ENCODE data around the gene SNX1.
"Not testable (repeated sequence)": the region's sequence is repeated elsewhere in the genome, so short reads cannot be mapped to it uniquely, and the experiment has no call there.

The SNX1 gene

DNA sequence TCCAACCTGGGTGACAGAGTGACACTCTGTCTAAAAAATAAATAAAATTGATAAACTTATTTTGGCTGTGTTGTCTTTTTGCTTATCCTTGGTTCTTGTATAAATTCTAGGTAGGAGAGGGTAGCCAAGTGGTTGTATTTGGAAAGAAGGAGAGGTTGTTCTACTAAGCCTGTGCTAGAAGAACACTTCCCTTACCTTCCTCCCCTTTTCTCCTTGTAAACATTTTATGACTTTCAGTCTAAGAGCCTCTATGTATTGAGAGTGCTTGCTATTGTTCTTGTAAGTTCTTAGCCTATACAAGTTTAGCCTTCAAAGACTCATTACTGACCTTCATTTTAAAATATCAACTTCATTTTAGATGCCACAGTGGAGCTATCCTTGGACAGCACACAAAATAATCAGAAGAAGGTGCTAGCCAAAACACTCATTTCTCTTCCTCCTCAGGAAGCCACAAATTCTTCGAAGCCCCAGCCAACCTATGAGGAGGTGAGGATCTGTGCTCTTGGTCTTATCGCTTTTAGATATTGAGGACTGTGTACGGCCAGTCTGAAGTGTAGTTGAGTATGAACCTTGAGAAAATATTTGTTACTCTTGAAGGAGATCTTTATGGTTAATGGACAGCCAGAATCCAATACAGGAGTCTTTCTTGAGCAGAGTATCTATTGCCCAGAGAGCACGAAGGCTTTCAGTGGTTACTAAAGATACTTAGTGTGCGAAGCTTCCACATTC is 22.1 kb downstream of the SNX1 start:
- DNase-seq (ENCODE audit: low spot score) = no peak

DNA sequence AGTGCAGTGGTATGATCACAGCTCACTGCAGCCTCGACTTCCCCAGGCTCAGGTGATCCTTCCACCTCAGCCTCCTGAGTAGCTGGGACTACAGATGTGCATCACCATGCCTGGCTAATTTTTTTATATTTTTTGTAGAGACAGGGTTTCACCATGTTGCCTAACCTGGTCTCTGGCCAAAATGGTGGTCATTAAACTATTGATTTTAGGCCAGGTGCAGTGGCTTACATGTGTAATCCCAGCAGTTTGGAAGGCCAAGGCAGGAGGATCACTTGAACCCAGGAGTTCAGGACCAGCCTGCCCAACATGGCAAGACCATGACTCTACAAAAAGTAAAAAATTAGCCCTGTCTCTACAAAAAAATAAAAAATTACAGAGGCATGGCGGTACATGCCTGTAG is 24.5 kb downstream of the SNX1 start:
- DNase-seq (ENCODE audit: low spot score) = not testable (repeated sequence)

DNA sequence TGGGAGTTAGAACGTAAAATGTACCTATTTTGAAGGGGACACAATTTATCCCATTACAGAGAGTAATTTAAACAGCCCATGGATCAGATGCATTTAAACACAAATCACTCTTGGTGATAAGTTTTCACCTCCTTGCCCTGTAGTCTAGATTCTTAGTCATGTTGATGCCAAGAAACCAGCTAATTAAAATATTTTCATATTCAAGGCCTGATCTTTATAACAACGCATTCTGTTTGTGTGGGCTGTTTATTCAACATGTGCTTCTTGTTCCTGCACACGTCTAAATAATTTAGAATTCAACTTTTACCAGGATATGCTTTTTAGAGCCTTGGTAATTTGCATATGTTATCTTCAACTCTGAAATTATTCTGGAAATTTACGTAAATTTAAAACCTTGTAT is 25.8 kb downstream of the SNX1 start:
- no peak for DNase-seq (ENCODE audit: low spot score)

DNA sequence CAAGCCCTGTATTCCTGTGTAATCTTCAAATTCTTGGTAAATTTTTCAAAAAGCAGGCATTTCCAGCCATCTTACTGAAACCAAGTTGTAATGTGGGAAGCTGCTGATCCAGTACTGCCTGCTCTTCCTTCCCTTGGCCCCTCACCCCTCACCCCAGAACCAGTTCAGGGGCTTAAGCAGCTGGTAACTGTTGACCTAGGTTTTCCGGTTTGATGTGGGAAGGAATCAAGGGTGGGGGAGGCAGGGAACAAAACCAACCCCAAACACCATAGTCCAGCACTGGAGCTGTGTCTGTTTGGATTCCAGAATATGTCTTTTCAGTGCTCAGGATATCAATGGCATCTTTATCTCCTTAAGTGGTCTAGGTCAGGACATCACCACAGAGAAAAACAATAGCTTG is 26.7 kb downstream of the SNX1 start:
- DNase-seq (ENCODE audit: low spot score) = peak; percentile 48

DNA sequence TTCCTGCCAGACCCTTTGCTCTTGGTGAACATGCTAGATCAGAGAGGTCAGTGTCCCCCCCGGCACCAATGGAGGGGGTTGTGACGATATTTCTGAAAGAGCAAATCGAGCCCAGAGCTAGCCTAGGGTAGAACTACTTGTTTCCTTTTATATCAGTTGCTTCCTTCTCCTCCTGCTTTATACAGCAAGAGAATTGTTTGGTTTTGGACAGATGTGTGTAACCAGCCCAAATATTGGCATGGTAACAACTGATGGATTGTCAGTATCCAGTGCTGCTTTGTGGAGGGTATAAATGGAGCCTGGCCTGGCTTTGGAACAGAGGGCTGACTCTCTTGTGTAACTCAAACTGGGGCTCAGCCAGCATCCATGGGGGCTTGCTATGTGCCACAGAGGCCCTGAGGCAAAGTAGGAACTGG is 27.2 kb downstream of the SNX1 start:
- peak; percentile 96 for DNase-seq (ENCODE audit: low spot score)

DNA sequence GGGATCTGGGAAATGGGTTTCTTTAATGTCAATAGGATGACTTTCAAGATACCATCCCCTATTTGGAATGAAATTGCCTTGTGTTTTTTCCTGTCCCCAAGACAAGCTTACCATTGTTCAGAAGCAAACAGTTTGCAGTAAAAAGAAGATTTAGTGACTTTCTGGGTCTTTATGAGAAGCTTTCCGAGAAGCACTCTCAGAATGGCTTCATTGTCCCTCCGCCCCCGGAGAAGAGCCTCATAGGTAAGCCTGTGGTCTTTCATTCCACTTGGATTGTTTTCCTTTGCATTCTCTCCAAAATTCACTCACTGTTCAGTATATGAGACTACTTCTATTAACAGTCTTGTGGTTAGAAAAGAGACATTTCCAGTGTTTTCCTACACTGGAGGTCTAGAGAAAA is 30.2 kb downstream of the SNX1 start:
- no peak for DNase-seq (ENCODE audit: low spot score)

DNA sequence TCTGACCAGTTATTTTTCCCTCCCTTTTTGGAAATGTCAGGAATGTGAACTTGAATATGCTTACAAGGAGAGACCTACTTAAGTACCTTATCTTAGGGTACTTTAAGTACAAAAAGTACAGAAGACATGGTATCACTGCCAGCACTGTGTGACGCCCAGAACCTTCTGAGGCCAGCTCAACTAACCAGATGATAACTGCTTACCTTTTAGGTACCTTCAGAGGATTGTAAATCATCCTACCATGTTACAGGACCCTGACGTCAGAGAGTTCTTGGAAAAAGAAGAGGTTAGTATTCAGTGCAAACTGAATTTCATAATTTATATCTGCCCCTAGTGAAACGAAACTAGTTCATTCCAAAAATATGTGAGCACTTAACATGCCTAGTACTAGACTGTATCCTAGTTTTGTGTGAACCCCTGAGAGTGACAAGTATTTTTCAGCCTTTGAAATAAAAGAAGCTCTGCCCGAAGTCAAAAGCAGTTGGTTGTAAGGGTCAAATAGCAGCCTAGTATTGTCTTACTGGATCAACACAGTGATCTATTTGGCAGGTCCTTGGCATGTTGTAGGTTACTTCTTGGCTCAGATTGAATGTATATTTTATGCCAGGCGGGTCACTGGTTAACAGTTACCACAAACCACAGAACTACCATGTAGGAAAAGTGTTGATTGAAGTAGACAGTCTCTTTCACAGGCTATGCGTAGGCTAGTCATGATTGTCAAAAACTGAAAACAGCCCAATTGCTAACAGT is 31.9 kb downstream of the SNX1 start:
- no peak for DNase-seq (ENCODE audit: low spot score)

DNA sequence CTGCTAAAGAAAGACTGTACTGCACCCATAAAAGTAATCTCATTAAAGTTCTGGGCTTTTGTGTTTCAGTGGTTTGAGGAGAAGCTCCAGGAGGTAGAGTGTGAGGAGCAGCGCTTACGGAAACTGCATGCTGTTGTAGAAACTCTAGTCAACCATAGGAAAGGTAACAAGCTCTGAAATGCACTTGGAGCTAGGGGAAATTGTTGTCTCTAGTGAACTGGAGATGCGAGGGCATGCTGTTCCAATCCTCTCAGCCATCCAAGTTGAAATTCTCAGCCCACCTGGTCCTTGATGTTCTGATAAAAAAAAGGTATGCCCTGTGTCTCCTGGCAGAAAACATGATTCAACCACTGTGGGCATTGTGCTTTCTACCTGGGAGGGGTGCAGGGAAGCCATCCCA is 34.4 kb downstream of the SNX1 start:
- no peak for DNase-seq (ENCODE audit: low spot score)

DNA sequence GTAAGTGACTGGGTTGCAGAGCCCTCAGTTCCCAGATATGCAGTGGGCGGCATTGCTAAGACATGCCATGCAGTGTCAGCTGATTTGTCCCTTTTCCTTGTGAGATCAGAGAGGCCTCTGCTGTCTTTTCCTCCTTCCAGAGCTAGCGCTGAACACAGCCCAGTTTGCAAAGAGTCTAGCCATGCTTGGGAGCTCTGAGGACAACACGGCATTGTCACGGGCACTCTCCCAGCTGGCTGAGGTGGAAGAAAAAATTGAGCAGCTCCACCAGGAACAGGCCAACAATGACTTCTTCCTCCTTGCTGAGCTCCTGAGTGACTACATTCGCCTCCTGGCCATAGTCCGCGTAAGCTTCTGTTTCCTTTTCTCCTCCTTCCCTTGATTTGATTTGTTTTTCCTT is 35.8 kb downstream of the SNX1 start:
- peak; percentile 64 for DNase-seq (ENCODE audit: low spot score)

DNA sequence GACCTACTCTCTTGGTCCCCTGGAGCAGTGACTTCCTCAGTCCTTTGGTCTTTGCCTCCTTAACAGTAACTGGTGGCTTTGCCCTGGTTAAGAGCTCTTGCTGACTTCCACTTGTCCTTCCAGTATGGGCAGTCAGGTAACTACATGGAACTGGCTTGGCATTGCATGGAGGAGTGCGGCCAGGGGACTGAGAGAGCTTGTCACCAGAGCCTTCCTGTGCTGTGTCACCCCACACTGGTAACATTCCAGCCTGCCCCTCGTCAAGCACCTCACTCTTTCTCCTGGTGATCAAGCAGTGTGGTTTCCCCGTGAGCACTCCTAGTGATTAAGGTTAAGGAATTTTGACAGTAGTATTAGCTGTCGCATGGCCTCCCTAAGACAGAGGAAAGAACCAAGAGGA is 36.4 kb downstream of the SNX1 start:
- no peak for DNase-seq (ENCODE audit: low spot score)

DNA sequence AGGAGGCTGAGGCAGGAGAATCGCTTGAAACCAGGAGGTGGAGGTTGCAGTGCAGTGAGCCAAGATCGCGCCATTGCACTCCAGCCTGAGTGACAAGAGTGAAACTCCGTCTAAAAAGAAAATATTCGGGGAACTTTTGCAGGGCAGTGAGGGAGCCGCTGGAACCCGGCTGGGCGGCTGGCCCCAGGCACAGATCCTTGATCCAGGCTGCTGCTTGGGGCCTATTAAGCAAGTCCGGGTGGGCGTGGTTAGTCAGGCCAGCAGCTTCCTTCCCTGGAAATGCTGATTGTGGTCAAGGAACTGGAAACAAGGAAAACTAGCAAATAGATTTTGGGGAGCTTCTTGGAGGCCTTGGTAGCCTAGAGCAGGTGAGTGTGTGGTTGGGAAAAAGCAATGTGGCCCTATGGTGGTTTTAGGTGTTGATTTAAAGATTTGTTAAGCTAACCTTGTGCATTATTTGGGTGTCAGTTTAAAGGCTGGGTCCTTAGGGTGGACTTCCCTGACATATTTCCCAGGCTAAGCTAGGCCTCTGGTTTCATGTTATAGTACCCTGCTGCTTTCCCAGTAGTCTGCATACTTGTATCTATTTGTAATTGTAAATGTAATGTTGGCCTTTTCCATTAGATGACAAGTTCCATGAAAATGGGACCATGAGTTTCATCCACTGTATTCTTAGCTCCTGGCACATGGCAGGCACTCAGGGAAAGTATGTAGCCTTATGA is 38.0 kb downstream of the SNX1 start:
- DNase-seq (ENCODE audit: low spot score) = no peak

DNA sequence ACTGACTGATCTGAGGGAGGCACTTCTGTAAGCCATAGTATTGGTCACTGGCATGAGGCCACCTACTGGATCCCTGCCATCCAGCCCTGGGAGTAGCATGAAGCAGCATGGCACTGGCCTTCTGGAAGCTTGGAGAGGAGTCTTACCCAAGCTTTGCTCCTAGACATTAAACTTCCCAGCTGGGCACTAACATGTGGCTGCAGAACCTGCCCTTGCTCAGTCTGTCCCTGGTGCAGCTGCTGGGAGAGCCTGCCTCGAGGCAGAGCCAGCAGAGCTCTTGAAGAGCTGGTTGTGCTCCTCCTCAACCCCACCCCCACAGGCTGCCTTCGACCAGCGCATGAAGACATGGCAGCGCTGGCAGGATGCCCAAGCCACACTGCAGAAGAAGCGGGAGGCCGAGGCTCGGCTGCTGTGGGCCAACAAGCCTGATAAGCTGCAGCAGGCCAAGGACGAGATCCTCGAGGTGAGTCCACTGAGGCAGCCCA is 38.6 kb downstream of the SNX1 start:
- DNase-seq (ENCODE audit: low spot score) = peak; percentile 86

DNA sequence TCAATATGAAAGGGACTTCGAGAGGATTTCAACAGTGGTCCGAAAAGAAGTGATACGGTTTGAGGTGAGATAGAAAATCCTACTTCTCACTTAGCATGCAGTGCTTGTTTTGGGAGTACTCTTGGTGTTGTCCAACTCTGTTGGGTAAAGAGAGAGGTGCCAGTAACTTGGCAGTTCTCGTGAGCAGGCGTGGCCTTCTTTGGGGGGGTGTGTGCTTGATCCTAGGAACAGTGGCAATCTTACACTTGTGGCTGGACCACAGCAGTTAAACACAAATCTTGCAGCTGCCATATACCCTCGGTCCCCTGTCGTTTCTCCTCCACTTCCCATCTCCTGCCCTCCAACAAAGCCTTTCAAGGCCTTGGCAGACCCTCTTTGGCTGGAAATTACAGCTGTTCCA is 40.6 kb downstream of the SNX1 start:
- DNase-seq (ENCODE audit: low spot score) = no peak

DNA sequence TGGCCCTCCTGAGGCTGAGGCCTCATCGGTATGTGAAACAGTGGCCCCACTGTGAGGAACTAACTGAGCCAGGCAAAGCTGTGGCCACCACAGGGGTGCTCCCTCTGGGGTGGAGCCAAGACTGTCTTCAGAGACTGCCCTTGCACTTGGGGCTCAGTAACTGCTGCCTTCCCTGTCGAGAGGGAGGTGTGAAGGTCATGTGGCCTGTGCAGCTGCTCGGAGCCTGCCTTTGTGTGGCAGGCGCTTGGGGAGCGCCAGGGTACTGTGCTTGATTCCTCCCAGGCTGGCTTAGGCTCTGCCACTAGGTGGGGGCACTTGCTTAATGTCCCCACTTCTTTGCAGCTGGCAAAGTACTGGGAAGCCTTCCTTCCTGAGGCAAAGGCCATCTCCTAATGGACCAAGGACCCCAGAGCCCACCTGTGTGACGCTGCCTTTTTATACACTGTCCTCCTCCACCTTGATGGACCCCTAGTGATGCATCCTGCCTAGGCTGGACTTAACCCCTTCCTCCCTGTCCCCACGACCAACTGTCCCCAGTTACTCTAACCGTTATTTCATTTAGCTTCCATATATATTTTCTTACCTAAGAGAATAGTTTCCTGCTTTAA is 41.5 kb downstream of the SNX1 start:
- peak; percentile 83 for DNase-seq (ENCODE audit: low spot score)

DNA sequence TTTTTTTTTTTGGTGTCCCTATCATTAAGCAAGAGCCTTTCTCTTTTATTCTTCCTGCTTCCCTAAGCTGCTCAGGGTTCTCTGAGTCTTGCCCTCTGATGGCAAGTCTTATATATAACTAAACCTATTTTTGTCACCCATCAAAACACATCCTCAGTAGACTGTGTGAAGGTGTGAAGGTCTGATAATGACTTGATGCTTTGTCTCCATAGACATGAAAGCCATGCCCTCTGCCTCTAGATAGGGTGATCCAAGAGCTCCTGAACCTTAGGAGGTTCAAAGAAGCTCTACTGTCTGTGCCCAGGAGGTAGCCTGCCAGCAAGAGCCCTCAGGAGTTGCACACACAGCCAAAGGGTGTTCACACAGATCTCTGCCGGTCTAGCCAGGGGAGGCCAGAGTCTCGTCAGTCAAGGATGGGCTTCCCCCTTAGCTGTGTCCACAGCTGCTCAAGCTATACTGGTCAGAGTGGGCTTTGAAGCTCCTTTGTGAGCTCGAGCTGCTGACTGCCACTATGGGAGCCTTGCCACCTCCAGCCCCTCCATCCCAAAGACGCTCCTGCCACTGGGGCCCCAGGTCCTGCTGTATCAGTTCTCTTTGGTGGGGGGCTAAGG is 42.7 kb downstream of the SNX1 start:
- no peak for DNase-seq (ENCODE audit: low spot score)

DNA sequence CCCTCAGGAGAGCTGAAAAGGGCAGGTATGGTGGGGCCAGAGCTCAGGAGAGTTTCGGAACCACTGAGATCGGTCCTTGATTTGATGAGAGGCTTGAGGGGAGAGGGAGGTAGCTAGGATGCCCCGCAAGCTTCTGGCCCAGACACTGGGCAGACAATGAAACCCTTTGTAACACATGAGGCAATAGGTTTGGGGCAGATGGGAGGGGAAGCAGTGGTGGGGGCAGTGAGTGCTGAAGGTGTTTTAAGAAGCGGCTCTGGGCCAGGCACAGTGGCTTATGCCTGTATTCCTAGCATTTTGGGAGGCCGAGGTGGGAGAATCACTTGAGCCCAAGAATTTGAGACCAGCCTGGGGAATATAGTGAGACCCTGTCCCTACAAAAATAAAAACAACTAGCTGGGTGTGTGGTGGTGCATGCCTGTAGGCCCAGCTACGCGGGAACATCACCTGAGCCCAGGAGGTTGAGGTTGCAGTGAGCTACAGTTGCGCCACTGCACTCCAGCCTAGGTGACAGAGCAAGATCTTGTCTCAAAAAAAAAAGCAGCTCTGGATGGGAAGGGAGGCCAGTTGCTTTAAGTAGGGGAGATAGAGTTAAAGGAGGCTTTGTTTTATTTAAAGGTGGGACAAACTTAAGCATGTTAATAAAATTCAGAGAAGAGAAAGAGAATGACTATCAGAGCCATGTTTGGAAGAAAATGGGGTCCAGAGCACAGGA is 46.2 kb downstream of the SNX1 start:
- DNase-seq (ENCODE audit: low spot score) = no peak

DNA sequence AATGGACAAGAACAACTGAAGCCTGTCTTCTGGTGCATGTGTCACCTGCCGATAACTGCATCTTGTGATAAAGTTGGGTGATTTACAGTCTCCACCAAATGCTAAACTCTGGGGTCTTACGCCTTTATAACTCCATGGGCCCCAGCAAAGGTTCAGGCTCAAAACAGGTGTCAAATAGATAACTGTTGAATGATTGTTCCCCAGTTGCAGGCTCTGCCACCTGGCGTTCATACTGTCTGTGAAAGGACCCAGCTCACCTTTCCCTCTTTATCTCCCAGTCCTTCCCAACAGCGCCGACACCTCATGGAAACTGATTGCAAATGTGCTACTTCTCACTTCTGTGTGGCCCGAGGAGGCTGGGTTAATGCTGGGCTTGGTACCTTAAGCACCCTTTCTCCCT is 47.5 kb downstream of the SNX1 start:
- DNase-seq (ENCODE audit: low spot score) = no peak

DNA sequence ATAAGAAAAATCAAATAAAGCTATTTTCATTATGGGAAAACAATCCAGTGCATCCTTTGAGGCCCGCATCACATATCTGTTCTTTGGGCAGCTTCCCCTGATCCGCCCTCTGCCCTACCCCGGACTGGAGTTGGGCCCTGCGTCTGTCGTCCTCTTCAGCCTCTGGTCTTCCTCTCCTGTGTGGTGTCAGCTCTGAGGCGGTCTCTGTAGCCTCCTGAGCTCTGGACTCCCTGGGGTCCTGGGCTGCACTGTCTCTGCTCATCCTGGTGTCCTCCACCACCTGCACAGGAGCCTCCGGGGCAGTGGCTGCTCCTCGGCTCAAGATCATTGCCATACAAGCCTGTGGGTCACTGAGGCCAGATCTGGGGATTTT is 48.4 kb downstream of the SNX1 start:
- no peak for DNase-seq (ENCODE audit: low spot score)

DNA sequence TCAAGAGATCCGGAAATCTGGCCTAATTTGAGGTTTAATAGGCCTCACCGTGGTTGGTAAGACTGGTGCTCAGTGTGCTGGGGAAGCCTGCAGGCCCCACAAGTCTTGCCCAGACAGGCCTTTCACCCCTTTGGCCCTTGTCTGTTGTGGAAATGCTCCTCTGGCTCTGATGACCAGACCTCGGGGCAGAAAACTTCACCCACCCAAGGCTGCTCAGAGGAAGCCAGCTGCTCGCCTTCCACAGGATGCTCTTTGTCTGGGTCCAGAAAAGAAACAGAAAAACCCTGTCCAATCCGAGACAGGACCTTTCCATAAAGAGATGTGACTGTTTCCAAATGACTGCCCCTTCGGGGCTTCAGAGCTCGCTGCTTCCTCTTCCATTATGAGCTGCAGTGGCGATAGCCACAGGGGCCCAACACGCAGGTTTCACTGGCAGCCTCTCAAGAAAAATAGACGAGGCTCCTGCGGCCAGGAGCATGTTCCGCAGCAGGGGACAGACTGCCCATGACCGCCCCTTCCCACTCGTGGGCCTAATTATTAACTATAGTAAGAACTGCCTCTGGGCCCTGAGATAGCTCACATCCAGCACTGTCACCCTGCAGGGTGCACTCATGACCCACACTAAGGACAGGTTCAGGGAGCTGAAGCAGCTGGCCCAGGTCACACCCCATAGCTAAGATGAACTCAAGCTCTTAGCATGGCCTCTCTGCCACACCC is 48.9 kb downstream of the SNX1 start:
- no peak for DNase-seq (ENCODE audit: low spot score)

DNA sequence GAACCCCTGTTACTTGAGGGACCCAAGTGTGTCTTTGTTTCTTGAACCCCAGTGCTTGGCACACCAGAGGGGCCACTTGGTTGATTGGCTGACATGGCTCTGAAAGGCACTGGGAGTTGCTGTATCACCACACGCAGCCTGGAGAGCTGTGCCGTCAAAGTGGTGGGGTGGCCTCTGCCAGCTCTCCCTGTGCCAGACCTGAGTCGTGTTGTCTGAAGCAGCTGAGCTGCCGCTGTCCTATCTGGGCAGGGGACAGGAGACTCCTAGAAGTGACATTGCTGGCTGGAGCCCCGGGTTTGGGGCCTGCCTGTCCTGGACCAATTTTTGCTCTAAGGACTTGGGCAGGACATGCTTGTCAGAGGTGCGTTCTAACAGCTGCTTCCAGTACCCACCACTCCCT is 50.3 kb downstream of the SNX1 start:
- DNase-seq (ENCODE audit: low spot score) = no peak

DNA sequence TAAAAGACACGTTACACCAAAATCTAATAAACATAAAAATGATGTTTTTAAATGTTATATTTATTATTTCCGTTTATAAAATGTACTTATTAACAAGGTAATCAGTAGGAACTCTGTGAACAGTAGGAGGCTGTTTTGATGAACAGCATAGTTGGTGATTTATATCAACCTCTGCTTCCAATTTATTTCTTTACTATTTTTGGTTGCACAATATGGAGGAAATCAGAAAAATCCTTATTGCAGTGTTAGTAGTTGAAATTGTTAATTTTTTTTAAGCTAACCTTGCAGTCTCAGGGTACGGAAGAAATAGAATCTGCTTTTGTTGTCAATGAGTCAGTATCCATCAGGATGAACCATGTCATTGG is 50.7 kb downstream of the SNX1 start:
- no peak for DNase-seq (ENCODE audit: low spot score)
